Activated CD4-positive, CD25-positive, alpha-beta regulatory T cell treated with anti-CD3 and anti-CD28 coated beads, Interleukin-2, amount 50 U/mL, for 72 hours (primary cell): ENCODE measurements around the gene RNF144A.
A peak's percentile ranks its signal among the peaks of the same experiment; 100 is the strongest.

Experiments
- DNase-seq: peaks from one replicate; pipeline ENCODE4 v3.0.0; 2021

Gene RNF144A

GRCh38 chr2:6909431-6910385 is 7.5 kb upstream of the RNF144A start:
- DNase-seq, result no peak

- DNase-seq, result no peak
These were observed 5.5 kb upstream of the RNF144A start for GRCh38 chr2:6911721-6912120.

DNA sequence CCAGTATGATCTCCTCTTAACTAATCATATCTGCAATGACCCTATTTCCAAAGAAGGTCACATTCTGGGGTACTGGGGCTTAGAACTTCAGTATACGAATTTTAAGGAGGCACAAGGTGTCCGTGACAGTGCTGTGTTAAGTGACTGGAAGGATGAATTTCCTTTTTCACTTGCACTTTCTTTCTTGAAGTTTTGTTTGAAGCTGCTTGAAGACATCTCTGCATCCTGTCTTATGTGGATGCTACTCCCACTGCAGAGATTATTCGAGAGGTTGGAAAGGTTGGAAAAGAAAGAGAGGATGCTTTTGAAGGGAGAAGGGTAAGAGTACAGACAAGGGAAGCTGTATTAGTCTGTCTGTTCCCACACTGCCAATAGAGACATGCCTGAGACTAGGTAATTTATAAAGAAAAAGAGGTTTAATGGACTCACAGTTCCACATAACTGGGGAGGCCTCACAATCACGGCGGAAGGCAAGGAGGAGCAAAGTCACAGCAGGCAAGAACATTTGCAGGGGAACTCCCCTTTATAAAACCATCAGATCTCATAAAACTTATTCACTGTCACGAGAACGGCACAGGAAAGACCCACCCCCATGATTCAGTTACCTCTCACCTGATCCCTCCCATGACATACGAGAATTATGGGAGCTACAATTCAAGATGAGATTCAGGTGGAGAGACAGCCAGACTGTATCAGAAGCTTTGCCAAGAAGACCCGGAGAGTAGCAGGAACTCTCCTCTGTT is 3.6 kb upstream of the RNF144A start:
- no peak for DNase-seq

DNA sequence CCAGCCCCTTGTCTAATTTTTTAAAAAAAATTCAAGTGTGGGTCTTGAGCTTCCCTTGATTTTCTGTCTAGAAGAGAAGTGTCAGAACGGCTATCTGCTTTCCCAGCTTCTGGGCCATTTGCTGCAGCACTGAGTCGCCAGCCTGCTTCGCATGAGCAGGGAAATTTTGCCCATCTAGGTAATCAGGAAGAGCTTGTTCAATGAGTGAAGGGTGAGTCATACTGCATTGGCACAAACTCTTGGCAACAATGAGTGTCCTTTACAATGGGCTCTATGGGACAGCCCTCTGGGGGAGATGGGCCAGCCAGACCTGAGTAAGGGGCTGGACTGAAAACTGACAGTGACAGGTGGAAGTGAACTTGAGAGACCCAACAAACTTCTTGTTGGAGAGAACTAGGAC is 2.4 kb upstream of the RNF144A start:
- DNase-seq, result no peak

GRCh38 chr2:6915399-6915798 is 1.8 kb upstream of the RNF144A start:
- no peak for DNase-seq

- DNase-seq, result no peak
These were observed 988 bp upstream of the RNF144A start for GRCh38 chr2:6916224-6916623.

DNA sequence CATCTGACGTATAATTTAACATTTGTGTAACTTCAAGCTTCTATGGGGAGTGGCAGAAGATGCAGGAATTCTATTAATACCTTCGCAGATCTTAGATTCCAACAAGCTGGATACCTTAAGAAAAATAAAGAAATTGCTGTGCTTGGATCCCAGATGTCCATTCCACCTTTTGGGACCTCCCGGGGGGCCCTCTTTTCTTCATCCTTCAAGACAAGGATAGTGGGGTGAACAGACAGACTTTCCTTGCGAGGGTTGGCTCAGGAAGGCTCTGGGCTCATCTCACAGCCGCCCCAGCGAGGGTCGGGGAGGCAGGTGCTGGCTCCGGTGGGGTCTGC is 509 bp upstream of the RNF144A start:
- no peak for DNase-seq

DNA sequence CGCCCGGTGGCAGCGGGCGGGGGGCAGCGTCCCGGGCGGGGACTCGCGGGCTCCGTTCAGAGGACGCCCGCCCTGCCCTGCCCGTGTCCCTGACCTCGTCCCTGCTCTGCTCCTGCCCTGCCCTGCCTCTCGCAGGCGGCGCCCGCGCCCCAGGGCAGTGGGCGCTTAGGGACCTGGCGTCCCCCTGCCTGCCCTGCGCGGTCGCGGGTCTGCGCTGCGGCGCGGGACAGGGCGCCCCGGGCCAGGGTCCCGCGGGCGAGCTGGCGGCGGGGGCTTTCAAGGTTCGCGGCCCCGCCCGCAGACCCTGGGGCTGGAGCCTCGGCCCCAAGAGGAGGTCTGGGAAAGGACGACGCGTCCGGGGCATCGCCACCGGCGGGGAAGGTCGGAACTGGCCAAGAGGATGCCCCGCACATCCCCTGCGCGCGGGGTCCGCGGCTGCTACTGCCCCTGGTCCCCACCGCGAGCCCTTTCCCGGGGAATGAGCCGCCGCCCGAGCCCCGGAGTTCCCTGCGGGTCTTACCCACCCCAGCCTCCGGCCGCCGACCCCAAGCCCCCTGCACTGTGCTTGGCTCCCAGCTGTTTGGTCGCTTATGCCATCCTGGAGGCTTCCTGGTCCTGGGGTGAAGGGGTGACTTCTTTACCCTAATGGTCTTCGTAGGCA is 679 bp downstream of the RNF144A start:
- DNase-seq, result peak; percentile 40

DNA sequence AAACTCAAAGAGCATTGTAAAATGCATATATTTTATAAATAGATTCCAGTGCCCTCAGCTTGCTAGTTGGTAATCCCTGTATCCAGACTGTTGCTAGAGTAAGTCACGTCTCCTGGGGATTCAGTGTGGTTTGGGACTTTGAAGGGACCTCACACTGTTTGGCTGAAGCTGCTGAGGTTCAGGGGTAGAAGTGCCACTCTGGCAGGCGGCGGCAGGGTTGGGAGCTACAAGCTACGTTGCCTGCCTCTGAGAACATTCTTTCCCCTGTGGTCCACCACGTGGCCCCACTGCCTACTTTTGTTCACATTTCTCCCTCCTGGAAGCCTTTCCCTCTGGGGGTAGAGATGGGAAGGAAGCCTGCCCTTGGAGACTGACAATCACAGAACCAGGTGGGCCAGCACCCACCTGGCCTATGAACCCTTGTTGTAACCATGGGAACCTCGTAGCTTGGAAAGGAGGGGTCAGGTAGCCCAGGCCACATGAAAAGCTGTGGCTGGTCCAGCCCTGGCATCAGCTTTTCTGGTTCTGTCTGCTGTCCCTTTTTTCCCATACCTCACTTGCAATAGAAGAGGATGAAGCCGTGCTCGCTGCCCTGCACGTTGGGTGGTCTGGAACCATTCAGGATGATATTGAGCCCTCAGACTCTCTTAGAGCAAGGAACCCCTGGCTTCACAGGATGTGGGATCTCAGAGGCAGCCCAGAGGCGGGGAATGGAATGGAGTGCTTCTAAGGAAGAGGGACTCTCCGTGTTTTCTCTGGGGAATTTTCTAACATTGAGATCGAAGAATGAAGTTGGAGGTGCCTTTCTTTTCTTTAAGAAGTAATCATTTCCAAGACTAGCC is 2.9 kb downstream of the RNF144A start:
- no peak for DNase-seq

DNA sequence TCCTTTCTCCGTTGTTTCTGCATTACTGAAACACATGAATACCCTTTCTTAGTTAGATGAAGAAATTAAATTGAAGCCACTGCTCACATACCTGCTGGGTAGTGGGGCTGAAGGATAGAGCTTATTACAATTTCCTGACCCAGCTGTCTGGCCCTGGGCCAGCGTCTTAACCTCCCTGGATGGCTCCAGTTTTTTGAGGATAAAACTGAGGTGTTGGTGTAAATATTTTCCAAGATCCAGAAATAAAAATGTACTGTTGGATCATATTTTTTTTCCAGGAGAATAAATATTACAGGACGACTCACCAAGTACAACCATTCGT is 3.5 kb downstream of the RNF144A start:
- no peak for DNase-seq

DNA sequence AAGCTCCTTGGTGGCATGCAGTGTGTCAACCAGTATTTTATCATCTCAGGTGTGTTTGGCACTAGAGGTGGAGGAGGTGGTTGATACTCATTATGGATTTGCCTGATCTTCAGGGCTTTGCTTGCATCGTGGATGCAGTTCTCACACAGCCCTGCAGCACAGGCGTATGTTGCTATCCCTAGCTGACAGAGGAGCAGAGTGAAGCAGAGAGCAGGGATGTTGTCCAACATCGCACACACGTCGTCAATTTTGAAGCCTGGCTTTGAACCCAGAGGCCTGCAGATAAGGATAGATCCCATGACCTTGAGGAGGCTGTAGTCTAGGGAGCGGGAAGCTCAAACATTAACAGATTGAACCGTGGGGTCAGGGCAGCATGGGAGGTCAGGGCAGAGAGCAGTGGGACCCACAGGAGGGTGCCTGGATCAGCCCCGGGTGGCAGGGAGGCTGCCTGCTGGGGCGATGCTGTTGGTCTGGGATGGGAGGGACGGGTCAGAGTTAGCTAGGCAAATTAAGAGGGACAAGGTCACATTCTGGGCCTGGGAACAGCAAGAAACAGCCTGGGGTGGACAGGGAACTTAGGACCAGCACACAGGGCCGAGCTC is 4.2 kb downstream of the RNF144A start:
- DNase-seq, result no peak

GRCh38 chr2:6922201-6922656 is 5.0 kb downstream of the RNF144A start:
- DNase-seq, result no peak

GRCh38 chr2:6923319-6923718 is 6.1 kb downstream of the RNF144A start:
- no peak for DNase-seq

- DNase-seq, result no peak
These were observed 7.1 kb downstream of the RNF144A start for GRCh38 chr2:6924101-6924923.

- DNase-seq, result no peak
These were observed 7.8 kb downstream of the RNF144A start for GRCh38 chr2:6924924-6925409.

DNA sequence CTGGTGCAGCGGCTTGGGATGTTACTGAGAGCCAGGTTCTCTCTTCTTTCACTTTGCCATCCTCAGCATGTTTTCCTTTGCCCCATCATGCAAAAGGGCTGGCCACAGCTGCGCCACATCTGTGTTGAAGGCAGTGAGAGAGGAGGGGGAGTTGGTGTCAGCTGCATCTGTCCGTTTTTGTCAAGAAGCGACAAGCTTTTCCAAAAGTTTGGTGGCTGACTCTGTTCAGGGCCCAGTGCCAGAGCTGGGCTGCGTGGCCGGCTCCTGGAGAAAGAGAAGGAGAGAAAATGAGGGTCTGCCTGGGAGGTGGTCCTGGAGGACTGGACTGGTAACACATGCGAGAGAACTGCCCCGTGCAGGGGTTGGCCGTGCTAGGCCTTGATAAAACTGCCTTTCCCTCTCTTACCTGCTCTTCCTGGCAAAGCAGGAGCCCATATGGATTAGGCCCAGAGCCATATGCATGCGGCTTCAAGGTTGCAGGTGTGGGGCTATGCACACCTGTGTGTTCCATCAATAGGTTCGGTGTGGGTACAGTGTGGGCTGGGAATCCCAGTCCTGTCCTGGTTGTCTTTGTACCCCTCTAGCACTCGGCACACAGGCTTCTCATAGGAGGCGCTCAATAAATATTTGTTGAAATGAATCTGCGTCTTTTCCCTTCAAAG is 9.0 kb downstream of the RNF144A start:
- no peak for DNase-seq

GRCh38 chr2:6927186-6927585 is 10.0 kb downstream of the RNF144A start:
- DNase-seq, result no peak

DNA sequence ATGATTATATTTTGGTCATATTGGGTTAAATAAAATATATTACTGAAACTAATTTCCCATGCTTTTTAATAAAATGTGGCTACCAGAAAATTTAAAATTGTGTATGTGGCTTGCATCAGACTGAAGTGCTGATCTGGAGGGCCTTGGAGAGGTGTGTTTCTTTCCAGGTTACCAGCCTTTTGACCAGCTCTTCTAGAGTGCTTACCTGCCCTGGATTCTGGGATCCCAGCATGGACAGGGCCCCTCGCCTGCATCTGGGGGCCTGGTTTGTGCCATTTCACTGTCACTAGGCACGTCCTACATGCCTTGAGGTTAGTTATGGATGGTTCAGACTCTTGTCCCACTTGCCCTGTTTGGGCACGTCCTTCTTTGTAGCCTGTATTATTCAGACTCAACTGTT is 10.5 kb downstream of the RNF144A start:
- DNase-seq, result no peak

DNA sequence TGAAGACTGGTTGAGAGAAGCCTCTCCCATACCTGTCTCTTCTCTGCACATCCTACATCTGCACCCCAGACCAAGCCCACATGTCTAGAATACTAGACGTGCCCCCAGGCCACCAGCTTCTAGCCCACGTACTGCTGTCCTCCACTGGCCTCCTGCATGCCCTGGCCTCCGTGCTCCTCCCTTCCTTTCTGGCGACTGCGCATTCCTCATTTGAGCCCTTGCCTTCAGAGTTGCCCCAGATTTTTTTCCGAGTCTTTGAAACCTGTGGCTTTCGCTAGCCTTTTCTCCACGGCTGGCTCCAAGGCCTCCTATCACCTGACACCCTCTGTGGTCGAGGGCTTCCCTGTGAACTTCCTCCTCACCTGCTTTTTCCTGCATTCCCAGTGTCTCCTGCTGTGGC is 11.2 kb downstream of the RNF144A start:
- no peak for DNase-seq

DNA sequence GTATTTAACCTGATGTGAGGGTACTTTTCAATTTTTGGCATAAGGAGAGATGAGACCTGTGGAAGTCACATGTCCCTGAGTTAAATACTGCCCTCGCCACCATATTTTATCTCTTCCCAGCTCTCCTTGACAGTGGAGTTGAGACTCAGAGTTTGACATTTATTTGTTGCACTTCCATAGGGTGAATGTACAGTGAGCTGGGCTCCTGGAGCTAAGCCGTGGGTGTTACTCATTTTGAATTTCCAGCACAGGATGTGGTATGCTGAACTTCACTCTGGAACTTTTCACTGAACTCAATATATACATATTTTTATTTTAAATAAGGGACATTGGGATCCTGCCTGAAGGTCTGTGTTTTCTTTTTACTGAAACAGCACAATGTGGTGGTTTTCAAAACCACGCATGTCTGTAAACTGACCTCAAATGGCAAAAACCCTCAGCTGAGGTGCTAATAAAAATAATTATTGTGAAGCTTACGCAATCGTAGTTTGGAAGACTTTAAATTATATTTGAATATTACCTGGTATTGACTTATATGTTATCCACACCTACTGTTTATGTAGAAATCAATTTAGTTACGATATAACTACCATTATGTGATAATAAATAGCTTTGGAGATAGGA is 12.1 kb downstream of the RNF144A start:
- no peak for DNase-seq
